Psoas muscle (tissue), 8 donors: ENCODE results near the gene LRRC8B. TPM values are rescaled to one million over a fixed set of nuclear protein-coding genes. Genes with fewer than 3 reads are reported as not detected.

Experiments used
- ATAC-seq, 4 donors: fragments of 200-7000 bp; cut with Tn5 transposase; one replicate each; pipeline ENCODE4 v1.9.1; 2020; ENCODE audit warnings: moderate library complexity in 3 of 4, mild to moderate bottlenecking in 2 of 4
- DNase-seq, 2 donors: peaks; one replicate each; pipeline ENCODE4 v3.0.0-alpha.2; 2020
- H3K27ac ChIP-seq: fragments of 200-600 bp; one replicate; pipeline ENCODE4 v1.8.0; 2022
- H3K27me3 ChIP-seq, 3 donors: fragments of 200-600 bp in 1 of 3; one replicate each; pipeline versions ENCODE4 v1.6.1 to v1.8.0; 2013 to 2022; ENCODE audit warnings: low read length in 2 of 3, mild to moderate bottlenecking in 2 of 3, moderate library complexity in 1 of 3; ENCODE audit not compliant: insufficient read depth in 3 of 3
- H3K36me3 ChIP-seq, 2 donors: fragments of 200-600 bp in 1 of 2; one replicate each; pipeline versions ENCODE4 v1.6.1 to v1.8.0; 2013 to 2022; ENCODE audit warnings: low read depth in 1 of 2, mild to moderate bottlenecking in 1 of 2, moderate library complexity in 1 of 2; ENCODE audit not compliant: insufficient read depth in 1 of 2
- H3K4me1 ChIP-seq: fragments of 200-600 bp; one replicate; pipeline ENCODE4 v1.8.0; 2022
- H3K4me3 ChIP-seq: fragments of 200-600 bp; one replicate; pipeline ENCODE4 v1.8.0; 2022; ENCODE audit warnings: mild to moderate bottlenecking
- H3K9me3 ChIP-seq: fragments of 200-600 bp; one replicate; pipeline ENCODE4 v1.8.0; 2022
- CTCF ChIP-seq: fragments of 200-600 bp; IDR thresholded peaks from one replicate; pipeline ENCODE4 v1.8.0; 2022; ENCODE audit warnings: antibody characterized with exemption
- WGBS, 3 donors: extraction: QIAGEN DNeasy Blood & Tissue Kit; methylation state at CpG; one replicate each; pipeline versions ENCODE4 v1.1.6 to v1.1.7; 2013; 5-methylcytosine and 5-hydroxymethylcytosine counted together
- intact Hi-C, 2 donors: fragments of 100-400 bp; cut with DNase I; formaldehyde crosslinking; loops; one replicate each; pipeline versions ENCODE4 v1.11.0 to v1.14.2; 2022
- polyA plus RNA-seq, 3 donors: library from polyadenylated mRNA; stranded (reverse); fragments of 200-250 nt; gene quantifications; one replicate each; pipeline ENCODE4 v1.2.3, GENCODE V29; 2013
- total RNA-seq, 4 donors: library from RNA; stranded (reverse); fragmentation: NEBNext Ultra II Directional in 2 of 4; extraction: Animal tissue kit (Norgen Biotek cat#: 25700) in 2 of 4; gene quantifications; one replicate each; pipeline versions ENCODE4 v1.2.1 to v1.2.4, GENCODE V29; 2021 to 2023
- donor health status: healthy with polysubstance abuse.
- donor health status: DM: no; HTN: no; CAD: no; lungs with moderate emphysema.
- donor health status: Bipolar disorder and iron deficiency.
- donor health status: healthy.
- donor health status: DM: yes; HTN: yes; CAD: no.
- donor health status: DM: no; HTN: no; CAD: no.
- donor health status: DM: no; HTN: no; CAD: no.
- donor health status: DM: yes; HTN: yes; CAD: no.

LRRC8B gene
- total and polyA plus RNA-seq, 7 donors: 2.7 to 21.6 (median 10.3) TPM

DNA sequence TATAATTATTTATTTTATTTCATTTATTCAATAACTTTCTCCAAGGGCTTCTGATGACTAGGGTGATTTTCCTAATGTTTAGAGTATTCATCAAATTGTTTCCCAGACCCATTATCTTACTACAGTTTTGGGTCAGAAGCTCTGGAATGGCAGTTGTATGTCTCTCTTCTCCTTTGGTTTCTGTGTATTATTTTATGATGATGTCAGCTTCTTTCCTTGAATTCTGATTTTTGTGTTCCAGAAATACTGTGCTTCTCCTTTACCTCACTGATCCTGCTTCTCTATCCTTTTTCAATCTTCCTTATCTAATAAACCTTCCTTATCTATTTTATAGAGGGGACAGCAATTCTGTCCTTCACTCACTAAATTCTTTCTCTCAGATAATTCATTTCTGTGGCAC lies 48.8 kb downstream of the LRRC8B start:
- H3K36me3 ChIP-seq: peaks cover 3 to 23% of the 10 kb centered on the region in 2 donors
- ATAC-seq: no peak
- intact Hi-C loops: loop anchor here in 1 of 2 donors (10.0 kb wide), 1 partner anchor 49 kb away; the partner anchor contains the start of gene LRRC8B

DNA sequence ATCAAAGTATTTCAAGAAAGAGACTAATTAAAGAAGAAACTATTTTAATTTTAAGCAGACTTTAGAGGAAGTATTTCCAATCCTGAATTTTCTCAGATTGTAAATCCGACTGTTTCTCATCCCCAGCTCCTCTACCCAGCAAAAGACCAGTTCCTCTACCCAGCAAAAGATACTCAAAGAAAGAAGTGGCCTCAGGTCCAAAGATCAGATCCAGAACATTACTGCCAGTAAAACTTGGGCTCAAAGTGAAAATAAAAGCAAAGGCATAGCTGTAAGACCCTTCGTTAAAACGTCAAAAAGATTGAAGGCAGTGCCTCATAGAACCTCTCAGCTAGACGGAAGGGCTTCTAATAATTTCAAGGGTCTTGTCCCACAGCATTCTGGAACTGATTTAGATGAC lies 50.0 kb downstream of the LRRC8B start:
- ATAC-seq: no peak
- Histone ChIP-seq H3K4me3 (no peak overlapping the region), H3K36me3 (peaks cover 3 to 32% of the 10 kb centered on the region in 2 donors), H3K9me3 (no peaks in the 10 kb centered on the region), H3K27ac (no peak overlapping the region), H3K27me3 (no peaks in the 10 kb centered on the region), H3K4me1 (no peaks in the 10 kb centered on the region)
- no peak for DNase-seq
- TF ChIP-seq CTCF: no peak
- intact Hi-C loops: loop anchor here in 1 of 2 donors (10.0 kb wide), 1 partner anchor 50 kb away; the partner anchor contains the start of gene LRRC8B
- 77 to 80% (median 79%) methylated on average over 4 of the region's 4 CpGs for WGBS, 3 donors

More for the DNA sequence above, 48.8 kb downstream of the LRRC8B start:
- no peak for TF ChIP-seq CTCF
- no peaks in the 10 kb centered on the region for H3K27me3 ChIP-seq
- no peaks in the 10 kb centered on the region for H3K9me3 ChIP-seq
- H3K4me1 ChIP-seq: no peaks in the 10 kb centered on the region
- no peak for DNase-seq
- H3K4me3 ChIP-seq: no peak overlapping the region
- no peak overlapping the region for H3K27ac ChIP-seq

DNA sequence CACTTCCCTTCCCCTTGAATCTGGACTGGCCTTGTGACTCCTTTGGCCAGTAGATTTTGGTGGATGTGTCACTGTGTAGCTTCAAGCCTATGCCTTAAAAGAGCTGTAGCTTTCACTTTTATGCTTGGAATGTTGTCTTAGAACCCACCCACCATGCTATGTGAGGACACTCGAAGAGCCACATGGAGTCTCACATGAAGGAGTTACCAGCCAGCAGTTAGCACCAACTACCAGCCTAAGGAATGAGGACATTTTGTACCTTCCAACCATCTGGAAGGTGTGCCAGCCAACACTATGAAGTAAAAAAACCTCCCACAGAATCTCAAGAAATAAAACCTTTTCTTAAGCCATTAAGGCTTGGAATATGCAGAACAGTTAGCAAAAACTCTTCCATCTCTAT lies 50.6 kb downstream of the LRRC8B start:
- intact Hi-C loops: loop anchor here in 1 of 2 donors (10.0 kb wide), 1 partner anchor 50 kb away; the partner anchor contains the start of gene LRRC8B
- Histone ChIP-seq H3K4me3 (no peak overlapping the region), H3K27ac (no peak overlapping the region), H3K36me3 (peaks cover 3 to 38% of the 10 kb centered on the region in 2 donors), H3K4me1 (no peaks in the 10 kb centered on the region), H3K27me3 (no peaks in the 10 kb centered on the region), H3K9me3 (no peaks in the 10 kb centered on the region)
- 56 to 84% (median 76%) methylated on average over 1 of the region's 1 CpG for WGBS, 3 donors
- no peak for DNase-seq
- no peak for TF ChIP-seq CTCF
- ATAC-seq: peak in 3 of 4 donors; percentile 35 to 63 (median 43)

- ATAC-seq: peak in 3 of 4 donors; percentile 35 to 68 (median 51)
- intact Hi-C loops: loop anchor here in 1 of 2 donors (10.0 kb wide), 1 partner anchor 51 kb away; the partner anchor contains the start of gene LRRC8B
- H3K9me3 ChIP-seq: no peaks in the 10 kb centered on the region
- H3K27me3 ChIP-seq: no peaks in the 10 kb centered on the region
- H3K4me1 ChIP-seq: no peaks in the 10 kb centered on the region
- no peak for TF ChIP-seq CTCF
- DNase-seq: no peak
- no peak overlapping the region for H3K27ac ChIP-seq
- WGBS, 3 donors: 67 to 71% (median 68%) methylated on average over 3 of the region's 3 CpGs
- H3K4me3 ChIP-seq: no peak overlapping the region
- peaks cover 3 to 45% of the 10 kb centered on the region in 2 donors for H3K36me3 ChIP-seq
Observed at GRCh38 chr1:89576013-89576412, 51.4 kb downstream of the LRRC8B start.

- DNase-seq (no peak), ATAC-seq (no peak)
Observed at GRCh38 chr1:89578151-89578550, 53.5 kb downstream of the LRRC8B start.

More at GRCh38 chr1:89578151-89578550, 53.5 kb downstream of the LRRC8B start:
- intact Hi-C loops: loop anchor here in 1 of 2 donors (10.0 kb wide), 1 partner anchor 53 kb away; the partner anchor contains the start of gene LRRC8B
- peaks cover 3 to 54% of the 10 kb centered on the region in 2 donors for H3K36me3 ChIP-seq
- H3K27me3 ChIP-seq: no peaks in the 10 kb centered on the region
- TF ChIP-seq CTCF: no peak
- H3K27ac ChIP-seq: no peak overlapping the region
- 94 to 97% (median 97%) methylated on average over 1 of the region's 1 CpG for WGBS, 3 donors
- H3K4me3 ChIP-seq: no peak overlapping the region
- H3K9me3 ChIP-seq: no peaks in the 10 kb centered on the region
- no peaks in the 10 kb centered on the region for H3K4me1 ChIP-seq
